ENCODE measurements around the gene PCDH18. TPM values are rescaled to one million over a fixed set of nuclear protein-coding genes. Genes with fewer than 3 reads are reported as not detected.
"Not testable (repeated sequence)": the region's sequence is repeated elsewhere in the genome, so short reads cannot be mapped to it uniquely, and the experiment has no call there.

The PCDH18 gene
- total and polyA plus RNA-seq, 2 of the 4 experiments (the other 2 are of a cell fraction): 41.3 to 119 TPM

GRCh38 chr4:137479657-137480056 is 52.6 kb downstream of the PCDH18 start:
- H4K5ac ChIP-seq (ENCODE audit: low read depth, low read length); H3K36me3 ChIP-seq (ENCODE audit: control insufficient read depth, insufficient read depth, low read length); H3K9ac ChIP-seq (ENCODE audit: low read depth, low read length); POLR2A ChIA-PET (ENCODE audit: unreplicated experiment); H2BK15ac ChIP-seq (ENCODE audit: low read depth, low read length); H2BK120ac ChIP-seq (ENCODE audit: low read depth, low read length); ATAC-seq (ENCODE audit: low read depth); H2AK9ac ChIP-seq (replicated peaks; ENCODE audit: low read depth, low read length, poor library complexity); H3K4me1 ChIP-seq (ENCODE audit: control insufficient read depth, insufficient read depth, low read length); H3K9me3 ChIP-seq (ENCODE audit: control insufficient read depth, insufficient read depth, low read length); H3K18ac ChIP-seq (ENCODE audit: low read depth, low read length); CTCF ChIA-PET; H2BK5ac ChIP-seq (ENCODE audit: low read depth, low read length, poor library complexity, severe bottlenecking); H3K4me2 ChIP-seq (ENCODE audit: low read depth, low read length); H3K4ac ChIP-seq (ENCODE audit: low read depth, low read length); DNase-seq; H2BK20ac ChIP-seq (ENCODE audit: low read depth, low read length); H4K91ac ChIP-seq (ENCODE audit: insufficient read depth, low read depth, low read length); H3K27ac ChIP-seq (ENCODE audit: insufficient read depth, low read length); H4K20me1 ChIP-seq (ENCODE audit: insufficient read depth, low read length); H3K4me3 ChIP-seq (ENCODE audit: insufficient read depth, low read depth, low read length); H2AFZ ChIP-seq (replicated peaks; ENCODE audit: low read length, poor library complexity); H3K23ac ChIP-seq (ENCODE audit: low read depth, low read length); H3K14ac ChIP-seq (replicated peaks; ENCODE audit: low read depth, low read length); BruUV-seq (replicated peaks); H3K9me1 ChIP-seq (ENCODE audit: insufficient read depth, low read length); H4K8ac ChIP-seq (ENCODE audit: low read depth in 2 of 2, low read length in 2 of 2); dilution Hi-C loops (cut with HindIII; ENCODE audit: low sequenced_read_pairs, unreplicated experiment); H3K27me3 ChIP-seq (ENCODE audit: control insufficient read depth, insufficient read depth, low read length); H3K56ac ChIP-seq (ENCODE audit: extremely low read depth, insufficient read depth, low read length); H3K79me1 ChIP-seq (ENCODE audit: low read depth in 1 of 2, low read length in 2 of 2); H2AK5ac ChIP-seq (ENCODE audit: low read depth, low read length); in situ Hi-C loops (cut with MboI; ENCODE audit: low sequenced_read_pairs); intact Hi-C loops (cut with micrococcal nuclease): not testable (repeated sequence)
- WGBS, 2 experiments (ENCODE audit: extremely low coverage in 2 of 2, insufficient read length in 1 of 2): no CpG with 5 or more reads among the region's 5 CpGs
